Heart left ventricle (tissue), 16 donors: ENCODE results near the gene JADE1. TPM values are rescaled to one million over a fixed set of nuclear protein-coding genes. Genes with fewer than 3 reads are reported as not detected.

Experiments
- ATAC-seq, 4 donors: fragments of 200-7000 bp; cut with Tn5 transposase; one replicate each; pipeline ENCODE4 v1.9.1; 2020 to 2022; ENCODE audit warnings: moderate library complexity in 4 of 4, mild to moderate bottlenecking in 3 of 4, moderate number of reproducible peaks in 1 of 4
- DNase-seq, 5 donors: peaks; one replicate each; pipeline ENCODE4 v3.0.0-alpha.2; 2020
- H3K27ac ChIP-seq, 12 donors: fragments of 200-600 bp; sonication (generic) in 4 of 12; one replicate each; pipeline versions ENCODE4 v1.5.0 to v1.8.0; 2016 to 2022; ENCODE audit warnings: mild to moderate bottlenecking in 2 of 12
- H3K27me3 ChIP-seq, 9 donors: fragments of 200-600 bp; sonication (generic) in 2 of 9; one replicate each; pipeline versions ENCODE4 v1.5.1 to v1.8.0; 2016 to 2022; ENCODE audit warnings: mild to moderate bottlenecking in 3 of 9
- H3K36me3 ChIP-seq, 9 donors: fragments of 200-600 bp; sonication (generic) in 2 of 9; one replicate each; pipeline versions ENCODE4 v1.5.0 to v1.8.0; 2018 to 2022; ENCODE audit warnings: mild to moderate bottlenecking in 2 of 9
- H3K4me1 ChIP-seq, 12 donors: fragments of 200-600 bp; sonication (generic) in 4 of 12; one replicate each; pipeline versions ENCODE4 v1.5.0 to v1.8.0; 2016 to 2022; ENCODE audit warnings: mild to moderate bottlenecking in 3 of 12
- H3K4me3 ChIP-seq, 12 donors: fragments of 200-600 bp; sonication (generic) in 4 of 12; one replicate each; pipeline versions ENCODE4 v1.5.0 to v1.8.0; 2017 to 2022; ENCODE audit warnings: mild to moderate bottlenecking in 9 of 12, moderate library complexity in 4 of 12
- H3K9me3 ChIP-seq, 12 donors: fragments of 200-600 bp; sonication (generic) in 4 of 12; one replicate each; pipeline versions ENCODE4 v1.5.0 to v1.8.0; 2016 to 2022; ENCODE audit warnings: mild to moderate bottlenecking in 1 of 12
- POLR2A ChIP-seq, 2 donors: fragments of 450-650 bp; IDR thresholded peaks; one replicate each; pipeline ENCODE4 v1.6.1; 2017; ENCODE audit warnings: antibody characterized with exemption in 2 of 2, mild to moderate bottlenecking in 2 of 2, moderate library complexity in 2 of 2
- WGBS, 4 donors: extraction: QIAGEN DNeasy Blood & Tissue Kit in 2 of 4; methylation state at CpG; one replicate each; pipeline versions ENCODE4 v1.1.5 to v1.1.7; 2013 to 2018; 5-methylcytosine and 5-hydroxymethylcytosine counted together
- intact Hi-C, 10 donors: fragments of 100-400 bp; cut with DNase I; formaldehyde crosslinking; loops; one replicate each; pipeline versions ENCODE4 v1.11.1 to v1.14.2; 2022
- polyA plus RNA-seq, 2 donors: library from polyadenylated mRNA; stranded (reverse); fragments of 200-250 nt; gene quantifications; one replicate each; pipeline ENCODE4 v1.2.3, GENCODE V29; 2013
- total RNA-seq, 9 donors: library from RNA; depleted of rRNA in 2 of 9; stranded (reverse); fragments of >200 nt in 2 of 9; fragmentation: NEBNext Ultra II Directional in 3 of 9; extraction: Animal tissue kit (Norgen Biotek cat#: 25700) in 3 of 9; gene quantifications; one replicate each; pipeline versions ENCODE4 v1.1.0 to v1.2.4, GENCODE V29; 2016 to 2023
- TF ChIP-seq, protein P1 (sequence below), 12 donors: fragments of 200-600 bp; sonication (generic) in 4 of 12; IDR thresholded peaks; one replicate each; pipeline versions ENCODE4 v1.5.0 to v1.8.0; 2018 to 2022; ENCODE audit warnings: antibody characterized with exemption in 12 of 12, mild to moderate bottlenecking in 5 of 12
- donor health status: ischemic (EF 13 %, LVEDD 7.1; RV severe dilation, severe dysfunction).
- donor health status: healthy with polysubstance abuse.
- donor health status: DM: no; HTN: yes; CAD: no.
- donor health status: DM: no; HTN: no; CAD: no.
- donor health status: ischemic (EF 25% LVEDD 6.9; RV normal size, moderate dysfunction).
- donor health status: ischemic (EF 25% LVEDD 5.7; RV mildly dilated, moderate dysfunction).
- donor health status: healthy.
- donor health status: DM: yes; HTN: yes; CAD: no.
- donor health status: ischemic (EF 35%, LVEDD 5.7; RV mildly dilated, moderate dysfunction).
- donor health status: nonischemic (EF 11% LVEDD 7.7; RV severe dilation, severe dysfunction).
- donor health status: DM: yes; HTN: yes; CAD: no.
- donor health status: PGD.
- donor health status: ischemic (EF 29% LVEDD 5.4; RV normal size, mild dysfunction).
- donor health status: nonischemic (EF 23%, LVEDD 6.1; RV moderate dilation, normal function).

Gene JADE1
- total and polyA plus RNA-seq, 11 donors: 15.0 to 31.9 (median 19.7) TPM

DNA sequence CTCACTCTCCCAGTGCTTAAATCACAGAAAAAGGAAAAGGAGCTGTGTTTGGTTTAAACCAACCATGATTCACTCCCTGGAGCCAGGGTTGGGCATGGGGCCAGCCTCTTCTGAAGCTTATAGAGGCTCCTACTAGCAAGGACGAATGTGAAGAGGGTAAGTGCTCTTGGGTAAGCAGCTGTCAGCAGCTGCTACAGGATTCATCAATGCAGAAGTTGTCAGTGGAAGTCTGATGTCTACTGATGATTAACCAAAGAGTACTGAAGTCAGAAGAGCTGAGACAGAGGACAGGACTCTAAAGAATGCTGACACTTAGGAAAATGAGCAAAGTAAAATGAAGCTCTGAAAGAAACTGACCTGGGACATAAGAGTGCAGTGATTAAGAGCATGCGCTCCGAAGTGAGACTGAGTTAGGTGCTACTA, 32.7 kb upstream of the JADE1 start:
- Histone ChIP-seq H3K27ac (no peak overlapping the region), H3K36me3 (no peaks in the 10 kb centered on the region), H3K4me1 (peaks cover 0 to 7% (median 0%) of the 10 kb centered on the region in 12 donors), H3K4me3 (no peak overlapping the region), H3K9me3 (no peaks in the 10 kb centered on the region), H3K27me3 (no peaks in the 10 kb centered on the region)
- intact Hi-C loops: no loop called here
- TF ChIP-seq, protein P1, sequence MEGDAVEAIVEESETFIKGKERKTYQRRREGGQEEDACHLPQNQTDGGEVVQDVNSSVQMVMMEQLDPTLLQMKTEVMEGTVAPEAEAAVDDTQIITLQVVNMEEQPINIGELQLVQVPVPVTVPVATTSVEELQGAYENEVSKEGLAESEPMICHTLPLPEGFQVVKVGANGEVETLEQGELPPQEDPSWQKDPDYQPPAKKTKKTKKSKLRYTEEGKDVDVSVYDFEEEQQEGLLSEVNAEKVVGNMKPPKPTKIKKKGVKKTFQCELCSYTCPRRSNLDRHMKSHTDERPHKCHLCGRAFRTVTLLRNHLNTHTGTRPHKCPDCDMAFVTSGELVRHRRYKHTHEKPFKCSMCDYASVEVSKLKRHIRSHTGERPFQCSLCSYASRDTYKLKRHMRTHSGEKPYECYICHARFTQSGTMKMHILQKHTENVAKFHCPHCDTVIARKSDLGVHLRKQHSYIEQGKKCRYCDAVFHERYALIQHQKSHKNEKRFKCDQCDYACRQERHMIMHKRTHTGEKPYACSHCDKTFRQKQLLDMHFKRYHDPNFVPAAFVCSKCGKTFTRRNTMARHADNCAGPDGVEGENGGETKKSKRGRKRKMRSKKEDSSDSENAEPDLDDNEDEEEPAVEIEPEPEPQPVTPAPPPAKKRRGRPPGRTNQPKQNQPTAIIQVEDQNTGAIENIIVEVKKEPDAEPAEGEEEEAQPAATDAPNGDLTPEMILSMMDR (IDR thresholded peaks at IDR 0.05): no peak
- no peak for TF ChIP-seq POLR2A (IDR thresholded peaks at IDR 0.05)
- DNase-seq (peak; percentile 19 to 89 (median 82)), ATAC-seq (peak in 3 of 4 donors; percentile 42 to 98 (median 94))
- 25 to 37% (median 32%) methylated on average over 3 of the region's 3 CpGs for WGBS, 4 donors

DNA sequence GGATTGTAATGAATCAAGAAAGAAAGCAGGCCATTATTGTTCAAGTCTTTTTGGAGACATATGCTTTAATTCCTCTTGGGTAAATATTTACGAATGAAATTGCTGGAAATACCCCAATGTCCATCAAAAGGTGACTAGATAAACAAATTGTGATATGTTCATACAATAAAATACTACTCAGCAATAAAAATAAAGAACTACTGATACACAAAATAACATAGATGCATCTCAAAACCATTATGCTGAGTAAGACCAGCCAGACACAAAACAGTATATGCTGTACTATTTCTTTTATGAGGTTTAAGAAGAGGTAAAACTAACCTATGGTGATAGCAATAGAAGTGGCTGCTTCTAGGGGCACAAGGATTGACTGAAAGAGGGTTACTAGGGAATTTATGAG, 28.8 kb upstream of the JADE1 start:
- H3K27ac ChIP-seq: no peak overlapping the region
- no peaks in the 10 kb centered on the region for H3K27me3 ChIP-seq
- no peak overlapping the region for H3K4me3 ChIP-seq
- 79 to 92% (median 87%) methylated on average over 1 of the region's 1 CpG for WGBS, 4 donors
- ATAC-seq (no peak), DNase-seq (no peak)
- peaks cover 0 to 6% (median 0%) of the 10 kb centered on the region in 12 donors for H3K9me3 ChIP-seq
- H3K36me3 ChIP-seq: no peaks in the 10 kb centered on the region
- no peak for TF ChIP-seq POLR2A (IDR thresholded peaks at IDR 0.05)
- TF ChIP-seq, protein P1 (IDR thresholded peaks at IDR 0.05): no peak
- H3K4me1 ChIP-seq: peaks cover 0 to 7% (median 0%) of the 10 kb centered on the region in 12 donors
- intact Hi-C loops: loop anchor here in 2 of 10 donors (5.0 to 10.0 kb wide), 2 partner anchors 82 to 84 kb away; no protein-coding TSS in a partner anchor

DNA sequence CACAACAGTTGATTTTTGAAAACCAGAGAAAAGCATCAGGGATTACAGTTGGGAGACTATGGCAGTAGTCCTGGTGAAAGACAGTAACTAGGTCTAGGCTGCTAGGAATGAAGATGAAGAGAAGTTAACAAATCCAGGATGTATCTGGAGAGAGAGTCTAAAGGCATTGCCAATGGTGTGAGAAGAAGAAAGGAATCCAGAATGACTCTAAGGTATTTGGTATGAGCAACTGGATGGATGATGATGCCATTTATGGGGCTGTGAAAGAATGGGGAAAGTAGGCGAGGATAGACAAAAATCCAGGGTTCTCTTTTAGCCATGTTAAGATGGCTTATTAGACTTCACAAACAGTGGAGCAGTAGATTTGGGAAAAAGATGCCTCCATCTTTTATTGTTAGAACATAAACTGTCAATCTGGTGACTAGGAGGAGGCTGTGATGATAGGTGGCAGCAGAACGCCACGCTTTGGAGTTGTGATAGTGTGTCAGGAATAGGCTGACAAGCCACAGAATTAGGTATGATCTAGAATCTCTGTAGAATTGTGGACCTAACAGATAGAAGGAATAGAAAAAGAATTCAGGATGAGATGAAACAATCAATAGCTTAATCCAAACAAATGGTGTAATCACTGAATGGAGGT, 27.3 kb upstream of the JADE1 start:
- Histone ChIP-seq H3K36me3 (no peaks in the 10 kb centered on the region), H3K4me3 (no peak overlapping the region), H3K27ac (peak overlapping the region in 1 of 12 donors; percentile 11), H3K4me1 (peaks cover 0 to under 1% (median 0%) of the 10 kb centered on the region in 12 donors), H3K27me3 (no peaks in the 10 kb centered on the region), H3K9me3 (peaks cover 0 to 6% (median 0%) of the 10 kb centered on the region in 12 donors)
- TF ChIP-seq, protein P1 (IDR thresholded peaks at IDR 0.05): peak in 11 of 12 donors; percentile 11 to 62 (median 42)
- TF ChIP-seq POLR2A (IDR thresholded peaks at IDR 0.05): no peak
- DNase-seq: peak in 1 of 5 donors; percentile 56
- ATAC-seq: peak; percentile 54 to 69 (median 62)
- intact Hi-C loops: loop anchor here in 5 of 10 donors (1.0 to 10.0 kb wide), 5 partner anchors 80 to 83 kb away; no protein-coding TSS in a partner anchor
- 59 to 66% (median 63%) methylated on average over 3 of the region's 3 CpGs for WGBS, 4 donors

DNA sequence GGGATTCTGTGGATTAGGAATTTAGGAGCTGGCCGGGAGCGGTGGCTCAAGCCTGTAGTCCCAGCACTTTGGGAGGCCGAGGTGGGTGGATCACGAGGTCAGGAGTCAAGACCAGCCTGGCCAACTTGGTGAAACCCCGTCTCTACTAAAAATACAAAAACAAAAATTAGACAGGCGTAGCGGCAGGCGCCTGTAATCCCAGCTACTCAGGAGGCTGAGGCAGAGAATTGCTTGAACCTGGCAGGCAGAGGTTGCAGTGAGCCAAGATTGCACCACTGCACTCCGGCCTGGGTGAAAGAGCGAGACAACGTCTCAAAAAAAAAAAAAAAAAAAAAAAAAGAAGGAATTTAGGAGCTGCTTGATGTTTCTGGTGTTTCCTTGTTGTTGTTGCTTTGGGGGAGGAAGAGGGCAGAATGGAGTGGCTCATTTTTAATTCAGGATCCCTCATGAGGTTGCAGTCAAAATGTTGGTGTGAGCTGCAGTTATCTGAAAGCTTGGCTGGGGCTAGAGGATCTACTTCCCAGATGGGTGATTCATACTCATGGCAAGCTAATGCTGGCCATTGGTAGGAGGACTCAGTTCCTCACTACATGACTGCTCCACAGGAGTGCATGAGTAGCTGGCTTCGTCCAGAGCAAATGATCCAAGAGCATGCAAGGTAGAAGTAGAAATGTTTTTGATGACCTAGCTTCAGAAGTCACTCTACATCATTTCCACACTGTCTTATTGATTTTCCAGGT, 26.5 kb upstream of the JADE1 start:
- Histone ChIP-seq H3K4me1 (no peaks in the 10 kb centered on the region), H3K9me3 (peaks cover 0 to 6% (median 0%) of the 10 kb centered on the region in 12 donors), H3K36me3 (no peaks in the 10 kb centered on the region), H3K27me3 (no peaks in the 10 kb centered on the region), H3K27ac (peak overlapping the region in 1 of 12 donors; percentile 11), H3K4me3 (no peak overlapping the region)
- peak; percentile 32 to 87 (median 72) for ATAC-seq
- WGBS, 4 donors: 75 to 88% (median 84%) methylated on average over 12 of the region's 12 CpGs
- no peak for DNase-seq
- intact Hi-C loops: loop anchor here in 5 of 10 donors (1.0 to 10.0 kb wide), 5 partner anchors 79 to 82 kb away; no protein-coding TSS in a partner anchor
- TF ChIP-seq, protein P1 (IDR thresholded peaks at IDR 0.05): no peak
- TF ChIP-seq POLR2A (IDR thresholded peaks at IDR 0.05): no peak
